Osteoblast (primary cell): ENCODE data around the gene TECTB. TPM values are rescaled to one million over a fixed set of nuclear protein-coding genes. Genes with fewer than 3 reads are reported as not detected.
A peak's percentile ranks its signal among the peaks of the same experiment; 100 is the strongest.

Experiments
- DNase-seq: peaks from one replicate; pipeline ENCODE4 v3.0.0; 2011; ENCODE audit warnings: low spot score, mixed read lengths; ENCODE audit not compliant: insufficient read length; ENCODE audit errors: missing footprints
- H2AFZ ChIP-seq: 2 replicates; pipeline ENCODE4 v1.6.0; 2011; ENCODE audit warnings: mild to moderate bottlenecking, low read length
- H3K27ac ChIP-seq: 2 replicates; pipeline ENCODE4 v1.5.1; 2011; ENCODE audit warnings: mild to moderate bottlenecking, low read depth, low read length, moderate library complexity
- H3K27me3 ChIP-seq: 2 replicates; pipeline ENCODE4 v1.6.0; 2012; ENCODE audit warnings: mild to moderate bottlenecking, control low read depth, inconsistent platforms, low read length, moderate library complexity; ENCODE audit not compliant: insufficient read depth
- H3K36me3 ChIP-seq: 2 replicates; pipeline ENCODE4 v1.5.1; 2011; ENCODE audit warnings: mild to moderate bottlenecking, low read length, control low read depth, moderate library complexity; ENCODE audit not compliant: insufficient read depth
- H3K4me1 ChIP-seq: 2 replicates; pipeline ENCODE4 v1.5.1; 2011; ENCODE audit warnings: mild to moderate bottlenecking, low read length, control low read depth, moderate library complexity; ENCODE audit not compliant: insufficient read depth
- H3K4me2 ChIP-seq: 2 replicates; pipeline ENCODE4 v1.6.0; 2011; ENCODE audit warnings: mild to moderate bottlenecking, low read length; ENCODE audit not compliant: insufficient read depth
- H3K4me3 ChIP-seq: fragments of 200-600 bp; sonication (generic); 3 replicates; pipeline ENCODE4 v1.5.1; 2012; ENCODE audit warnings: mild to moderate bottlenecking, low read length, inconsistent platforms; ENCODE audit not compliant: insufficient read depth
- H3K79me2 ChIP-seq: 2 replicates; pipeline ENCODE4 v1.6.0; 2012; ENCODE audit warnings: mild to moderate bottlenecking, low read length, control low read depth, inconsistent platforms; ENCODE audit not compliant: insufficient read depth
- H3K9me3 ChIP-seq: 2 replicates; pipeline ENCODE4 v1.5.1; 2011; ENCODE audit warnings: low read depth, low read length, control low read depth
- H4K20me1 ChIP-seq: 2 replicates; pipeline ENCODE4 v1.6.0; 2012; ENCODE audit warnings: mild to moderate bottlenecking, low read length, control low read depth; ENCODE audit not compliant: insufficient read depth
- CTCF ChIP-seq: IDR thresholded peaks from 2 replicates; pipeline ENCODE4 v1.5.1; 2011; ENCODE audit warnings: mild to moderate bottlenecking, low read depth, low read length, moderate library complexity; ENCODE audit errors: extremely low read depth
- total RNA-seq: library from RNA; depleted of rRNA; stranded (reverse); fragments of >200 nt; gene quantifications from 2 replicates; pipeline ENCODE4 v1.2.3, GENCODE V29; 2012

TECTB gene
- total RNA-seq, 1 donor = not detected

GRCh38 chr10:112343056-112343806 lies 60.0 kb downstream of the TECTB start:
- Histone ChIP-seq H2AFZ (no peak overlapping the region), H3K4me2 (no peak overlapping the region), H3K27ac (no peak overlapping the region), H3K36me3 (no peaks in the 10 kb centered on the region), H3K9me3 (no peaks in the 10 kb centered on the region), H4K20me1 (no peaks in the 10 kb centered on the region), H3K4me3 (no peak overlapping the region), H3K4me1 (no peaks in the 10 kb centered on the region), H3K79me2 (no peaks in the 10 kb centered on the region), H3K27me3 (no peaks in the 10 kb centered on the region)
- no peak for TF ChIP-seq CTCF
- DNase-seq = no peak

- DNase-seq = peak; percentile 73
- Histone ChIP-seq H3K27me3 (no peaks in the 10 kb centered on the region), H3K4me2 (no peak overlapping the region), H3K79me2 (no peaks in the 10 kb centered on the region), H3K9me3 (no peaks in the 10 kb centered on the region), H3K36me3 (no peaks in the 10 kb centered on the region), H3K27ac (no peak overlapping the region), H3K4me1 (no peaks in the 10 kb centered on the region), H3K4me3 (no peak overlapping the region), H2AFZ (no peak overlapping the region), H4K20me1 (no peaks in the 10 kb centered on the region)
- TF ChIP-seq CTCF = no peak
Observed at GRCh38 chr10:112344261-112344660, 61.1 kb downstream of the TECTB start.

- Histone ChIP-seq H3K4me2 (no peak overlapping the region), H3K9me3 (no peaks in the 10 kb centered on the region), H3K79me2 (no peaks in the 10 kb centered on the region), H3K4me1 (no peaks in the 10 kb centered on the region), H3K36me3 (no peaks in the 10 kb centered on the region), H4K20me1 (no peaks in the 10 kb centered on the region), H2AFZ (no peak overlapping the region), H3K27ac (no peak overlapping the region), H3K27me3 (no peaks in the 10 kb centered on the region), H3K4me3 (no peak overlapping the region)
- no peak for DNase-seq
- no peak for TF ChIP-seq CTCF
Observed at GRCh38 chr10:112345202-112345601, 62.0 kb downstream of the TECTB start.

- no peak overlapping the region for H2AFZ ChIP-seq
- H3K4me1 ChIP-seq = no peaks in the 10 kb centered on the region
- no peak overlapping the region for H3K27ac ChIP-seq
- H3K9me3 ChIP-seq = no peaks in the 10 kb centered on the region
- peak; percentile 71 for DNase-seq
- no peak for TF ChIP-seq CTCF
- H3K79me2 ChIP-seq = no peaks in the 10 kb centered on the region
- H3K27me3 ChIP-seq = no peaks in the 10 kb centered on the region
- no peaks in the 10 kb centered on the region for H4K20me1 ChIP-seq
- H3K4me3 ChIP-seq = no peak overlapping the region
- H3K4me2 ChIP-seq = no peak overlapping the region
- H3K36me3 ChIP-seq = no peaks in the 10 kb centered on the region
Observed at GRCh38 chr10:112345743-112346142, 62.5 kb downstream of the TECTB start.
